Neural cell (in vitro differentiated cells): ENCODE data around the gene CSMD2.

Experiments
- EP300 ChIP-seq: fragments of 450-650 bp; conservative IDR thresholded peaks from 2 replicates; pipeline ENCODE4 v1.6.1; 2014; ENCODE audit warnings: antibody characterized with exemption, mild to moderate bottlenecking, moderate library complexity; ENCODE audit not compliant: poor library complexity, severe bottlenecking
- EZH2 ChIP-seq: fragments of 200-600, 300-800 bp; shearing (Covaris generic), sonication (generic); IDR thresholded peaks from 2 replicates; pipeline ENCODE4 v1.6.1; 2014; ENCODE audit warnings: antibody characterized with exemption, low read length, borderline replicate concordance, mild to moderate bottlenecking; ENCODE audit not compliant: insufficient read depth, poor library complexity, severe bottlenecking
- MXI1 ChIP-seq: fragments of 450-650 bp; conservative IDR thresholded peaks from 2 replicates; pipeline ENCODE4 v1.6.1; 2014; ENCODE audit warnings: antibody characterized with exemption, mild to moderate bottlenecking; ENCODE audit not compliant: poor library complexity, severe bottlenecking
- POLR2AphosphoS5 ChIP-seq: IDR thresholded peaks from 2 replicates; pipeline ENCODE4 v1.6.1; 2012
- SMC3 ChIP-seq: fragments of 450-650 bp; conservative IDR thresholded peaks from 2 replicates; pipeline ENCODE4 v1.6.1; 2014; ENCODE audit warnings: antibody characterized with exemption, mild to moderate bottlenecking, moderate library complexity; ENCODE audit not compliant: poor library complexity
- TF ChIP-seq, protein P1 (sequence below): fragments of 450-650 bp; IDR thresholded peaks from 2 replicates; pipeline ENCODE4 v1.5.1; 2014; ENCODE audit warnings: antibody characterized with exemption, mild to moderate bottlenecking, moderate library complexity; ENCODE audit not compliant: poor library complexity, severe bottlenecking

DNA sequence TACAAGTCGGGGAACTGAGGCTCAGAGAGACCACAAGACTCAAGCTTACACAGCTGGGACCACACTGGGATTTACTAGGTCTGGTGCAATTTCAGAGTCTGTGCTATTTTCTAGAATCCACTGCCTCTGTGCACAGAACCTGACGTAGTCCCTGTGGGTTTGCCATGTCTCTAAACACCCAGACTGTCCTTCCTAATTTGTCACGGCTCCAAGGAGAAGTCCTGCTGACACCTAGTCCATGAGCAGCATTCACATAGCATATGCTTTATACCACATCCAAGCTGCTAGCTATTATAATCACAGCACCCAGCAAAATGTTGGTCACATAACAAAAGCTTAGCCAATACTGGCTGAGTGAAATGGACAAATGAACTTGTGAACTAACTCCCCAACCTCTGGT lies 380.2 kb downstream of the CSMD2 start:
- TF ChIP-seq, protein P1, sequence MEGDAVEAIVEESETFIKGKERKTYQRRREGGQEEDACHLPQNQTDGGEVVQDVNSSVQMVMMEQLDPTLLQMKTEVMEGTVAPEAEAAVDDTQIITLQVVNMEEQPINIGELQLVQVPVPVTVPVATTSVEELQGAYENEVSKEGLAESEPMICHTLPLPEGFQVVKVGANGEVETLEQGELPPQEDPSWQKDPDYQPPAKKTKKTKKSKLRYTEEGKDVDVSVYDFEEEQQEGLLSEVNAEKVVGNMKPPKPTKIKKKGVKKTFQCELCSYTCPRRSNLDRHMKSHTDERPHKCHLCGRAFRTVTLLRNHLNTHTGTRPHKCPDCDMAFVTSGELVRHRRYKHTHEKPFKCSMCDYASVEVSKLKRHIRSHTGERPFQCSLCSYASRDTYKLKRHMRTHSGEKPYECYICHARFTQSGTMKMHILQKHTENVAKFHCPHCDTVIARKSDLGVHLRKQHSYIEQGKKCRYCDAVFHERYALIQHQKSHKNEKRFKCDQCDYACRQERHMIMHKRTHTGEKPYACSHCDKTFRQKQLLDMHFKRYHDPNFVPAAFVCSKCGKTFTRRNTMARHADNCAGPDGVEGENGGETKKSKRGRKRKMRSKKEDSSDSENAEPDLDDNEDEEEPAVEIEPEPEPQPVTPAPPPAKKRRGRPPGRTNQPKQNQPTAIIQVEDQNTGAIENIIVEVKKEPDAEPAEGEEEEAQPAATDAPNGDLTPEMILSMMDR: no peak
- no peak for TF ChIP-seq POLR2AphosphoS5
- TF ChIP-seq MXI1: no peak
- TF ChIP-seq SMC3: no peak
- TF ChIP-seq EZH2: no peak
- TF ChIP-seq EP300: no peak
